Gastrocnemius medialis (tissue), 4 donors: ENCODE measurements around the gene NOX5.

ENCODE experiments used
- POLR2A ChIP-seq, 2 donors: fragments of 450-650 bp; IDR thresholded peaks; one replicate each; pipeline ENCODE4 v1.6.1; 2017; ENCODE audit warnings: antibody characterized with exemption in 2 of 2, mild to moderate bottlenecking in 2 of 2, moderate library complexity in 2 of 2
- TF ChIP-seq, protein P1 (sequence below), 5 experiments: fragments of 450-650 bp in 3 of 5; fragments of 200-600 bp in 2 of 5; sonication (generic) in 2 of 5; IDR thresholded peaks in 4 of 5; conservative IDR thresholded peaks in 1 of 5; 1 replicate in 4 of 5; 2 replicates in 1 of 5; pipeline ENCODE4 v1.5.1; 2016 to 2019; ENCODE audit warnings: antibody characterized with exemption in 5 of 5, mild to moderate bottlenecking in 3 of 5, moderate library complexity in 3 of 5

DNA sequence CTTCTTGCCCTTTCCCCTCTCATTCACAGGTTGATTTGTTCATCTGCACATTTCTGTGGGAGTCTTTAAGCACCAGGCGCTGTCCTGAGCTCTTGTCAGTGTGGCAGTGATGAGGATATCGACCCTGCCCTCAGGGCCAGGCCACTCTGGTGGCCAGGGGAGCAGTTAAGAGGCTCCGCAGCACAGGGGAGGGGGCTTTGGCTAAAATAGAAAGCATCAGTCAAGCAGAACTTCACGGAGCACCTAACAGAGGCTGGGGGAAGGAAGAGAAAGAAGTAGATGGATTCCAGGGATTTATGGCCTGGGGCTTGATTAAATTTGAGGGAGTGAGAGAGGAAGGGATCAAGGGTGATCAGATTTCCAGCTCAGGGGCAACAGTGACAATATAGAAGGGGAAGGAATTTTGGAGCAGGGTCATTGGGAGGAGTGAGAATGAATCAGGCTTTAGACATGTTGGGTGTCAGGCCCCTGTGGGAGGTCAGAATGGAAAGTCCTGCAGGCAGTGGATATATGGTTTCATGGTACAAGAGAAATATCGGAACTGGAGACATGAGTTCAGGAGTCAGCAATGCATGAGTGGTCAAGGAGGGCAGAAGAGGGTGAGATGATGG is 73.0 kb downstream of the NOX5 start:
- TF ChIP-seq, protein P1, sequence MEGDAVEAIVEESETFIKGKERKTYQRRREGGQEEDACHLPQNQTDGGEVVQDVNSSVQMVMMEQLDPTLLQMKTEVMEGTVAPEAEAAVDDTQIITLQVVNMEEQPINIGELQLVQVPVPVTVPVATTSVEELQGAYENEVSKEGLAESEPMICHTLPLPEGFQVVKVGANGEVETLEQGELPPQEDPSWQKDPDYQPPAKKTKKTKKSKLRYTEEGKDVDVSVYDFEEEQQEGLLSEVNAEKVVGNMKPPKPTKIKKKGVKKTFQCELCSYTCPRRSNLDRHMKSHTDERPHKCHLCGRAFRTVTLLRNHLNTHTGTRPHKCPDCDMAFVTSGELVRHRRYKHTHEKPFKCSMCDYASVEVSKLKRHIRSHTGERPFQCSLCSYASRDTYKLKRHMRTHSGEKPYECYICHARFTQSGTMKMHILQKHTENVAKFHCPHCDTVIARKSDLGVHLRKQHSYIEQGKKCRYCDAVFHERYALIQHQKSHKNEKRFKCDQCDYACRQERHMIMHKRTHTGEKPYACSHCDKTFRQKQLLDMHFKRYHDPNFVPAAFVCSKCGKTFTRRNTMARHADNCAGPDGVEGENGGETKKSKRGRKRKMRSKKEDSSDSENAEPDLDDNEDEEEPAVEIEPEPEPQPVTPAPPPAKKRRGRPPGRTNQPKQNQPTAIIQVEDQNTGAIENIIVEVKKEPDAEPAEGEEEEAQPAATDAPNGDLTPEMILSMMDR (IDR thresholded peaks at IDR 0.05 in 4 of 5, conservative IDR thresholded peaks at IDR 0.05 in 1 of 5): no peak
- no peak for TF ChIP-seq POLR2A (IDR thresholded peaks at IDR 0.05)
